Cardiac muscle cell (in vitro differentiated cells and primary cell): Measurements from ENCODE around the gene DLEC1. TPM values are rescaled to one million over a fixed set of nuclear protein-coding genes. Genes with fewer than 3 reads are reported as not detected.

Source experiments
- DNase-seq, 2 donors: peaks; one replicate each; pipeline versions ENCODE4 v3.0.0 to v3.0.0-alpha.2; 2010 to 2017; ENCODE audit warnings: low read depth in 1 of 2, low spot score in 1 of 2
- H3K27ac ChIP-seq: fragments of 200-600 bp; sonication (generic); 2 replicates; pipeline ENCODE4 v1.5.1; 2016
- H3K27me3 ChIP-seq: fragments of 200-600 bp; sonication (generic); 2 replicates; pipeline ENCODE4 v1.6.0; 2016; ENCODE audit warnings: control low read depth
- H3K36me3 ChIP-seq: fragments of 200-600 bp; sonication (generic); 2 replicates; pipeline ENCODE4 v1.5.1; 2016; ENCODE audit warnings: control low read depth
- H3K4me1 ChIP-seq: fragments of 200-600 bp; sonication (generic); 2 replicates; pipeline ENCODE4 v1.8.1; 2017; ENCODE audit warnings: low read depth, mild to moderate bottlenecking, mixed run types
- H3K4me3 ChIP-seq: fragments of 200-600 bp; sonication (generic); 2 replicates; pipeline ENCODE4 v1.5.1; 2016; ENCODE audit warnings: mild to moderate bottlenecking
- H3K9me3 ChIP-seq: fragments of 200-600 bp; sonication (generic); 2 replicates; pipeline ENCODE4 v1.5.1; 2017; ENCODE audit warnings: low read depth, mild to moderate bottlenecking, control low read depth
- polyA plus RNA-seq: library from polyadenylated mRNA; unstranded; fragments of >200 nt; fragmentation: Nextera tagmentation; extraction: Ambion mirVana; gene quantifications from 2 replicates; pipeline ENCODE4 v1.2.1, GENCODE V29; 2016
- total RNA-seq: library from RNA; depleted of rRNA; stranded (reverse); fragments of >200 nt; gene quantifications from 2 replicates; pipeline ENCODE4 v1.2.3, GENCODE V29; 2016
- TF ChIP-seq, protein P1 (sequence below): IDR thresholded peaks from 2 replicates; pipeline ENCODE4 v1.5.1; 2012; ENCODE audit warnings: low read depth, mild to moderate bottlenecking, low read length

Gene DLEC1
- total and polyA plus RNA-seq, 2 experiments from 2014 or later = 0.15 TPM; not detected in 1

DNA sequence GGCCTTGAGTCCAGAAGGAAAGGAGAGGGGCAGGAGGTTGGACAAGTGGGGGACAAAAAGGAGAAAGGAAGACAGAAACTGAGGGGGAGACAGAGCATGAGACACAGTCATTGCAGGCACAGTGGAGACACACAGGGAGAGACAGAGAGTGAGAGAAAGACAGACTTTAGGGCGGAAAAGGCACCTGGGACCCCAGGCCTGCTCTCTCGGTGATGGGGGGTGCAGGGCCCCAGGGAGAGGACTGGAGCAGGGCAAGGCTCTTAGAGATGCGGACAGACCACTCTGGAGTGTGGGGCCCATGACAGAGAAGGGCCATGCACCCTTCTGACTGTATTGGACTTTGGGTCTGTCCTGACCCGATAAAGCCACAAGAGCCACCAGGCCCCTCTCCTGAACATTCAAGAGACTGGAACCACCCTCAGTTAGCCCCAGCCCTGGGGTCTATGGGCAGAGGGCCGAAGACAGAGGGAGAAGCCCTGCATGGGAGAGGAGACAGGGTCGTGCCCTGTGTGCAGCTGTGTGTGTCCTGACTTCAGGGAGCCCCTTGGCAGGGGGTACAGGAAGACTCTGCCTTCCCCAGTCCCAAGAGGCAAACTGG is 22.1 kb upstream of the DLEC1 start:
- Histone ChIP-seq H3K27ac (no peak overlapping the region), H3K27me3 (no peaks in the 10 kb centered on the region), H3K9me3 (no peaks in the 10 kb centered on the region), H3K4me3 (no peak overlapping the region), H3K4me1 (peaks cover 13% of the 10 kb centered on the region), H3K36me3 (peaks cover 9% of the 10 kb centered on the region)
- DNase-seq = no peak
- TF ChIP-seq, protein P1, sequence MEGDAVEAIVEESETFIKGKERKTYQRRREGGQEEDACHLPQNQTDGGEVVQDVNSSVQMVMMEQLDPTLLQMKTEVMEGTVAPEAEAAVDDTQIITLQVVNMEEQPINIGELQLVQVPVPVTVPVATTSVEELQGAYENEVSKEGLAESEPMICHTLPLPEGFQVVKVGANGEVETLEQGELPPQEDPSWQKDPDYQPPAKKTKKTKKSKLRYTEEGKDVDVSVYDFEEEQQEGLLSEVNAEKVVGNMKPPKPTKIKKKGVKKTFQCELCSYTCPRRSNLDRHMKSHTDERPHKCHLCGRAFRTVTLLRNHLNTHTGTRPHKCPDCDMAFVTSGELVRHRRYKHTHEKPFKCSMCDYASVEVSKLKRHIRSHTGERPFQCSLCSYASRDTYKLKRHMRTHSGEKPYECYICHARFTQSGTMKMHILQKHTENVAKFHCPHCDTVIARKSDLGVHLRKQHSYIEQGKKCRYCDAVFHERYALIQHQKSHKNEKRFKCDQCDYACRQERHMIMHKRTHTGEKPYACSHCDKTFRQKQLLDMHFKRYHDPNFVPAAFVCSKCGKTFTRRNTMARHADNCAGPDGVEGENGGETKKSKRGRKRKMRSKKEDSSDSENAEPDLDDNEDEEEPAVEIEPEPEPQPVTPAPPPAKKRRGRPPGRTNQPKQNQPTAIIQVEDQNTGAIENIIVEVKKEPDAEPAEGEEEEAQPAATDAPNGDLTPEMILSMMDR = no peak

DNA sequence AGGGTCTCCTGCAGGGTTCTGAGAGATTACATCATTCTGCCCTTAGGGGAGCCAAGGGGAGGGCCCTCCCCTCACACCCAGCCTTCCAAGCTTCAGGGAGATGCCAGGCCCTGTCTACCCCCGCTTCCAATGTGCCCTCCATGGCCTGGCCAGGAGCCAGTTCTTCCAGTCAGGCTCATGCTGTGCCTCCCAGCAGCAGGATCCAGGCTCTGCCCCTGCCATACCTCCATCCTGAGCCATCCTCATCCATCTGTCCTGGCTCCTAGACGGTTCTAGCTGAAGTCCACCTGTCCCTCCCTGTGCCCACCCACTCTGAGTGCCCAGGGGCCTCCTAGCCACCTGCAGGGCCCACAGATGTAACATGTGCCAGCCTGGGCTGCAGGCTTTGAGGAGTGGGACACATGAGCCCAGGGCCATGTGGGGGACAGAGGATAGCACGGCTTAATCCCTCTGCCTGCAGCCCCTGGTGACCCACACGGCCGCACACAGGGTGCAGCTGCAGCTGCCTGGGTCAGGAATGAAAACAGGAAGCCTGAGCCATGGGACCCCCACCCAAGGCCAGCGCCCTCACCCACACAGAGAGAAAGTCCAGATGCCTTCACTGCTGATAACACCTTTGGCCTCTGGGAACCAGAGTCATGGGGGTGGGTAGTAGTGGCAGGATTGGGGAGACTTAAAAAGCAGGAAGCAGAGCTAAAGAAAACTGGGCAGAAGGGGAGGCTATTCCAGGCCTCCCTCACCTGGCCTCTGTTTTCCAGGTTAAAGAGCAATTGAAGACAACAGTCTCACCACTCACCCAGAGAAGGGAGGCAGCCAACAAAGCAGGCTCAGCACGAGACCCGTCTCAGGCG is 21.3 kb upstream of the DLEC1 start:
- Histone ChIP-seq H3K27me3 (no peaks in the 10 kb centered on the region), H3K27ac (no peak overlapping the region), H3K4me3 (no peak overlapping the region), H3K4me1 (peaks cover 13% of the 10 kb centered on the region), H3K9me3 (no peaks in the 10 kb centered on the region), H3K36me3 (peaks cover 9% of the 10 kb centered on the region)
- no peak for DNase-seq
- TF ChIP-seq, protein P1 = no peak

DNA sequence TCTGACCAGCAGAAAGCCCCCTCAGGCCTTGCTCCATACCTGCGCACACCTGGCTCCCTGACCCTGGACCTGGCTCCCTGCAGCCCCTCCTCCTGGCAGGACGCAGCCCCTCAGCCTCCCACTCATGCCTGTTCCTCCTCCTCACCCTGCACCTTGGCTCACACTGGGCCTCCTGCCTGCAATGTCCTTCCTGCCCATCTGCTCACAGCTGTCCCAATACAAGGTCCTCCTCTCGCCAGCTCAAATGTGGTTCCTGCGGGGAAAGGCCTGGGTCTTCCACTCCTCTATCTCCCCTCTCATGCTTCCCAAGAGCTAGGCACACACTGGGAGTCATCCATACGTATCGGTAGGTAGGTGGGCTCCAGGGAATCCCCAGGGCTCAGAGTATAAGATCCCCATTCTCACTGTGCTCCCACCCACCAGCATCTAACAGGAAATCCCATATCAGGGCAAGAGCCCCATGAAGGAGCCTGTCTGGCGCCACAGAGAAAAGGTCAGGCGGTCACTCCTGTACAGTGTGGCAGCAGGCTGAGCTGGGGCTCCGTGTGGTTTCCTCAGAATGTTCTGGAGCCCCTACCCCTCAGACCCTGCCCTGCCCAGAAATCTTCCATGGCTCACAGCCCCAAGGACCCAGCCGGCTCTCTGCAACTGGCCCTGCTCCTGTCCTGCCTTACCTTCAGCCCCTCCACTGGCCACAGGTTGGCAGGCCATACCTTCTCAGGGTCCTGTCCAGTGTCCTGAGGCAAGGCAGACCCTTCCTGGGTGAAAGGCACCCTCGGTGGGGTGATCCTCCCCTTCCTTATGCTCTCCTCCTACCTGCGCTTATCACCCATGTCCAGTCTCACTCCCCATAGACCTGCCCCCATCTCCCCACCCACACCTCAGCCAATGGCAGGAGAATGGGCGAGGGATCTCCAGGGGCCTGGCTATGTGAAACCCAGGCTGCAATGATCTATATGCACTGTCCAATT is 20.4 kb upstream of the DLEC1 start:
- H3K36me3 ChIP-seq = peaks cover 9% of the 10 kb centered on the region
- H3K27ac ChIP-seq = no peak overlapping the region
- H3K9me3 ChIP-seq = no peaks in the 10 kb centered on the region
- H3K4me1 ChIP-seq = peaks cover 20% of the 10 kb centered on the region
- TF ChIP-seq, protein P1 = no peak
- DNase-seq = no peak
- no peaks in the 10 kb centered on the region for H3K27me3 ChIP-seq
- no peak overlapping the region for H3K4me3 ChIP-seq

DNA sequence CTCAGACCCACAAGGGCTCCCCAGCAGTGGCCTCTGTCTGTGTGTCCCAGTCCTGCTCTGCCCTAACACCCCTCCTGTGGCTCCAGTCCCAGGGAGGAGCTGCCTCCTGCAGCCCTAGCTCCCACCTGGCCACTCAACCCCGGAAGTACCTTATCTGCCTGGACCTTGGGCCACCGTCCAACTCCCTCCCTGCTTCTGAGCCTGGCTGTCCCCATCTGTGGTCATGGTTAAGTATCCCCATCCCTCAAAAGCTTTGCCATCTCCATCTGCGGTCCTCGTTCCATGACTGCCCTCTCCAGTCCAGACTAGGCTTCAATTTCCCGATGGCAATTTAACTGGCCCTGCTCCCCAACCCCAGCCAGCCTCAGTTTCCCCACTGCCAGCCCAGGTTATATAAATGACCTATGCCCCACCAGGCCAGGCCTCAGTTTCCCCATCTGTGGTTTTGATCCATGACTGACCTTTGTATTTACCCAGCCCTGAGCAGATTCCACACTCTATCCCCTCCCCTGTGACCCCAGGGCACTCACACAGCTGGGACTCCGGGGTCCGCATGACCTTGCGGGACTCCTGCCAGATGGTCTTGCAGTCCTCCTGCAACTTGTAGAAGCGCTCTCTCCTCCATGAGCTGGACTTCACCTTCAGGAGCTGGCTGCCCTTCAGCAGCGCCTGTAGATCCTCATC is 19.2 kb upstream of the DLEC1 start:
- H3K36me3 ChIP-seq = peaks cover 9% of the 10 kb centered on the region
- TF ChIP-seq, protein P1 = no peak
- no peak overlapping the region for H3K4me3 ChIP-seq

DNA sequence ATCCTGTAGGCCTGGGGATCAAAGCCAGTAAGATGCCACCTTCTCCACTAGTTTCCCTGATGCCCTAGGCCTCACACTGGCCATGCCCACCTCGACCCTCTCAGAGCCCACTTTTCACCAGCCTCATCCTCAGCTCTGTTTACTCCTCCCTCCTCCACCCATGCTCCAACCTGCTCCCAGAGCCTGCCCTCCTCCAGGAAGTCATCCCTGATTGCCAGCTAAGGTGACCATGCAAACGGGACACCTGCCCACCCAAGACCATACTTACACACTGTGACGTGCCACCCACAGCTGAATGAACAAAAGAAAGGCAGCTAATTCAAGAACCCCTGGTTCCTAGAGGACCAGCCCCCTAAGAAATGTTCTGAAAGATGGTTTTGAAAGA is 18.7 kb upstream of the DLEC1 start:
- DNase-seq = no peak
- TF ChIP-seq, protein P1 = no peak
- H3K4me1 ChIP-seq = peaks cover 20% of the 10 kb centered on the region

More for the DNA sequence above, 19.2 kb upstream of the DLEC1 start:
- Histone ChIP-seq H3K4me1 (peaks cover 20% of the 10 kb centered on the region), H3K27ac (no peak overlapping the region), H3K27me3 (no peaks in the 10 kb centered on the region), H3K9me3 (no peaks in the 10 kb centered on the region)
- no peak for DNase-seq

More for the DNA sequence above, 18.7 kb upstream of the DLEC1 start:
- Histone ChIP-seq H3K27me3 (no peaks in the 10 kb centered on the region), H3K27ac (no peak overlapping the region), H3K9me3 (no peaks in the 10 kb centered on the region), H3K36me3 (peaks cover 9% of the 10 kb centered on the region), H3K4me3 (no peak overlapping the region)
